ENCODE data around the gene GARS1.
"Not testable (repeated sequence)": the region's sequence is repeated elsewhere in the genome, so short reads cannot be mapped to it uniquely, and the experiment has no call there.

GARS1 gene

GRCh38 chr7:30575910-30576309 is 18.8 kb upstream of the GARS1 start:
- no peak for DNase-seq

DNA sequence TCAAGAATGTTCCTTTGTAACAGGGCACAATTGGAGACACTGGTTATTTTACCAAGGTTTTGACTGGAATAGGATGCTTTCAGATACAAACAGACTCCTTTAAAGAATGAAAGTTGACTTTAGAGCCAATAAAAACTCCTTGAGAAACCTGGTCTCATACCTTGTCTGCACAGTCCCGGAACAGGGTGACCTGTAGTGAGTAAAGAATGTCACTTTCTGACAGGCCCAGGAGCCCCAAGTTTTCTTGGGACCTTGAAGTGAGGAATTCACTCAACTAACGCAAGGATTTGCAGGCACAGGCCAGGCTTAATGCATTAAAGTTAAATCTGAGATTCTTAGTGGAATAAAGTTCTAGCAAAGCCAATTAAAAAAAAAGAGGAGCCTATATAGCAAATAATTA is 11.5 kb upstream of the GARS1 start:
- DNase-seq, result no peak

DNA sequence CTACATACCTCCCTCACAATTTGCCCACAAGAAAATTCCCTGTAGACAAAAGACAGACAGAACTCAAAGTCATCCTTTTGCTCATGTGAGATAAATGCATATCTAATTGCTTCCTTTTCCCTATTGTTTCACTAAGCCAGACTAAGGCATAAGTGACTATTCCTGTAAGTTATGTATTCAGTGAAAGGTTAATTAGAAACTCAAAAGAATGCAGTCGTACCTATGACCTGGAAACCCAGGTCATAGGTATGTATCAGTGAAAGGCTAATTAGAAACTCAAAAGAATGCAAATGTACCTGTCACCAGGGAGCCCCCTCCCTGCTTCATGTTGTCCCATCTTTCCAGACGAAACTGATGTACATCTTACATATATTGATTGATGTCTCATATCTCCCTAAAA is 10.3 kb upstream of the GARS1 start:
- DNase-seq, result no peak

DNA sequence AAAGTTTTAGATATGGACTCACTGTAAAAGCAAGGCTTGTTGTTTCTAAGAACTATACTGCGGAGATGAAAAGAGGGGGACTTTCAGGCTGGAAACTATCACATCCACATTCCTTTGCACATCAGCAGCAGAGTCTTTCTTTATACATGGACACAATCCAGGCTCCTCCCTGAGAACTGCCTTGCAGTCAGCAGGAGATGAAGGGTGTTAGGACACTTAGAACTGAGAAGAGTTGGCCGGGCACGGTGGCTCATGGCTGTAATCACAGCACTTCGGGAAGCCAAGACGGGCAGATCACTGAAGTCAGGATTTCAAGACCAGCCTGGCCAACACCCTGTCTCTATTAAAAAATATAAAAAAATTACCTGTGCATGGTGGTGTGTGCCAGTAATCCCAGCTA is 9.7 kb upstream of the GARS1 start:
- no peak for DNase-seq

- no peak for DNase-seq
Measured at GRCh38 chr7:30585675-30586074, 9.0 kb upstream of the GARS1 start.

- DNase-seq, result not testable (repeated sequence)
Measured at GRCh38 chr7:30587547-30587946, 7.1 kb upstream of the GARS1 start.

DNA sequence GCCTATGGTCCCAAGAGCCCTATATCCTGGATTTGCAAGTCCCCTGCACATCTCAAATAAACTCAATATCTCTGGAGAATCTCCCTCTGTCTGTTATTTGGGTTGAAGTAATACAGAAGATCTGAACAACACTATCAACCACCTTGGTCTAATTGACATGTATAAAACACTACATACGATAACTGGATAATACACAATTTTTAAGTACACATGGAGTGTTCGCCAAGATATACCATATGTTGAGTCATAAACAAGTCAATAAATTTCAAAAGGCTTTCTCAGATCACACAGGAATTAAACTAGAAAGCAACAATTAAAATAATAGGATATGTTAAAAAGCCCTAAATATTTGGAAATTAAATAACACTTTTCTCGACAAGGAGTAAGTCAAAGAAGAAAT is 5.6 kb upstream of the GARS1 start:
- no peak for DNase-seq

GRCh38 chr7:30594048-30594539 is 584 bp upstream of the GARS1 start:
- peak; percentile 40 for DNase-seq

DNA sequence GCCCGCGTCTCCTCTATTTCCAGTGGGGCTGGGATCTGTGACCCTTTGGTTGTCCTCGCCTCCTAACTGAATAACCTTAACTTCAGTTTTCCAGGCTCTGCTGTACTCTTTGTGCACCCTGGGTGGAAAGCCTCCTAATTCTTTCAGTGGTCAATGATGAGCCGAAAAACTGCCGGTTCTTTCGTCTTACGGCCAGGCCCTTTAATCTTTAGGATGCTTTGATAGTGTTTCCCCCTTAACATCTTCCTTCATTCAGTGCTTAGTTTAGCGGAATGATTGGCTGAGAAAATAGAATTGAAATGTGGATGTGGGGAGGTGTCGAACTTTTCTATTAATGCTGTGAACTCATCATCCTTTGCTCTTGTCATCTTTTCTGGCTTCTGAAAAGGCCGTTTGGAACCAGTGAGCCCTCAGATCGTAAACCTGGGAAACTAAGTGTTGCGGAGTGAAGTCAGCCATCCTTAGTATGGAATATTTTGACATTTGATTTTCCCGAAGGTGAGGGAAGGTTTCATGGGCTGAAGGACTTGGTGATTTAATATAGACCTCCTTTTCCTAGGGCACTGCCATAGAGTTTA is 847 bp downstream of the GARS1 start:
- no peak for DNase-seq

GRCh38 chr7:30596014-30596641 is 1.4 kb downstream of the GARS1 start:
- DNase-seq, result no peak

DNA sequence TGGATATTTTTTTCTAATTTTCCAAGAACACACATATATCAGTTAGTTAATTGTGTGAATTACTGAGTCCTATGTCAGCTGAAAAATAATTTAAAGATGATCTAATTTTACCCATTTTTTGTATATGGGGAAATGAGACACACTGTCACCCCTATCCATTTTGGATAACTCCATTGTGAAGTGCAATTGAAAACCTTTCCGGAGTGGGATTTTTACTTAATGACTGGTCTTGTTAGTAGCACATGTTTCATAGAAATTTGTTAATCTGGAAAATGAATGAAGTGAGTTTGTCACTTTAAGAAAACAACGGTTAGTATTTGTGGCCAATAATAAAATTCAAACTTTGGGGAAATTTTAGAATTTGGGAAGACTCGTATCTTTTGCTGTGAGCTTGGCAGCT is 2.0 kb downstream of the GARS1 start:
- DNase-seq, result no peak

DNA sequence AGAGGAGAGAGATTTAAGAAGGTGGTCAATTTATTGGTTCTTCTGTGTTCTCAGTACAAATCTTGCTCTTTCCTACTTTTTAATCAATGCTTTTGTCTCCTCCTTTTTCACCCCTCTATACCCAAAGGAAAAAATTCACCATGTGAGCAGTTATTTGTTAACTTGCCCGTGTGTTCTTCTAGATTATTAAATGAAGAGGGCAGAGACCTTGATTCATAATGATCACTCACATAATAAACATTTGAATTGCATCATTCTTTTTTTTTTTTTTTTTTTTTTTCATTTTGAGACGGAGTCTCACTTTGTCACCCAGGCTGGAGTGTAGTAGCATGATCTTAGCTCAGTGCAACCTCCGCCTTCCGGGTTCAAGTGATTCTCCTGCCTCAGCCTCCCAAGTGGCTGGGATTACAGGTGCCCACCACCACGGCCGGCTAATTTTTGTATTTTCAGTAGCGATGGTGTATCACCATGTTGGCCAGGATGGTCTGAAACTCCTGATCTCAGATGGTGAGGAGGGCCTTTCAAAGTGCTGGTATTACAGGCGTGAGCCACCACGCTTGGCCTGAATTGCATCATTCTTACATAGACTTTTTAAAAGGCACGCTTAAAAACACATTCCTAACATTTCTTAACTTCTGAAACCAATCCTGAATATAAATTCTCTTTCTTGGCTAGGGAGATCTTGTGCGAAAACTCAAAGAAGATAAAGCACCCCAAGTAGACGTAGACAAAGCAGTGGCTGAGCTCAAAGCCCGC is 3.6 kb downstream of the GARS1 start:
- no peak for DNase-seq

GRCh38 chr7:30604901-30605300 is 10.2 kb downstream of the GARS1 start:
- DNase-seq, result no peak

DNA sequence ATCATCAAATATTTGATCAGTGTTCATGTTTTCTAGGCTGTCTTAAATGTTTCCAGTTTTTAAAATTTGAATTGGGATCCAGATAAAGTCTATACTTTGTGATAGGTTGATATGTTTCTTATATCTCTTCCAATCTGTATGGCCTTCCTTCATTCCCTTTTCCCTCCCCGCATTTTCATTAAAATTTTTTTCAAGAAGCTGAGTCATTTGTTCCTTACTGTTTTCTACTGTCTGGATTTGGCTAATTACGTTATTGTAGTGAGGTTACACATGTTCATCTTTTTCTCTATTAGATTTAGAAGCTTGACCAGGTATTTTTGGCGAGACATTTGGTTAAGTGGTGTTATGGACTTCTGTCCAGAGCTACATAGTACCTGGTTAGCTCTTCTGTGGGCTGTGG is 11.2 kb downstream of the GARS1 start:
- DNase-seq, result no peak

GRCh38 chr7:30612658-30613265 is 18.1 kb downstream of the GARS1 start:
- DNase-seq, result no peak

DNA sequence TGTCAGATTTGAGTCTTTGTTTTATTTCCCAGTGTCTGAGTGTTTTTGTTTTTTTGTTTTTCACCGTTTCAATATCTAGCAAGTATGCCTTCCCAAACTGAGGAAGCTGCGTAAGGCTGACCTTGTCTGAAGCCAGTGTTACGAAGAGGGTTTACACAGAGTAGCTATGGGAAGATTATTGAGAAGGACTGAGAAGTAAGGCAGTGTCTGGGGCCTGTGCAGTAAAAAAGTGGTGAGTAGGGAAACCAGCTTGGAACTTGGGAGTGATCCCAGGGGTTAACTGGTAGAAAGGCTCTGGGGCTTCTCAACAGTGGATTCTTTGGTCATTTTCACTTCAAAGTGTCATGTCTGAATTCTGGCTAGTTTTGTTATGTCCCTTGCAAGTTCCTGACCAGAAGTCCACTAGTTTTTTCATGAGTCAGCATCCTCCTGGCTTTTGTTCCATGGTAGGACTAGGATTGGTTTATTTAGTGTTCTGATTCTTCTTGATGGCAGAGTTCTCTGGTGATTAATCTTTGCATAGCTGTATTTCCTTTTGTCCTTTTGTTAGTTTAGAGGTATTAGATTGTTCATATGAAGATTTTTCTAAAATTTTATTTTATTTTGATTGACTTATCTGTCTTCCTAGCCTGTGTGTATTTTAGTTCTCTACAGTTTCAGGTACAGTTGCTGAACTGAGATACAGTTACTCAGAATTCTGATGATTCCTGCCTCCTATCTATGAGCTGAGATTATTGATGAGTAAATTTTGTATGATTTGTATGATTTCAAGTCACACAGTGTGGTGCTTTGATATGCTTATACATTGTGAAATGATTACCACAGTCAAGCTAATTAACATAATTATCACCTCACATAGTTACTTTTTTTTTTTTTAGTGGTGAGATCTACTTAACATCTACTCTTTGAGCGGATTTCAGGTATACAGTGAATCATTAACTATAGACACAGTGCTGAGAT is 19.0 kb downstream of the GARS1 start:
- DNase-seq, result no peak

DNA sequence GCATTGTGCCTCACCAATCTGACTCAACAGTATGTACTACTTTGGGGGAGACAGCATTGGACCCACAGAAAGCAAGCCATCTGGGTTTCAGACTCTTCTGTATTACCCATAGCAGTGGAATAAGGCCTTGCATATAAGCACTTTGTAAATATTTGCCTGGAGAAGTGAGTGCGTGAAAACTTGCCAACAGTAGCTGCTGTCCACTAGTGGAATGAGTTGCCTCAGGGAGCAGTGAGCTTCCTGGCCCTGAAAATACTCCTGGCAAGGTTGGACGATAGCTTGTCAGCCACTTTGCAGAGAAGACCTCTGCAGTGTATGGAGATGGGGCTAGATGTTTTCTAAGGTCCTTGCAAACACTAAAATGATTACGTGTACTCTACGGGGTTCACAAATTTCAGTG is 21.6 kb downstream of the GARS1 start:
- DNase-seq, result no peak

DNA sequence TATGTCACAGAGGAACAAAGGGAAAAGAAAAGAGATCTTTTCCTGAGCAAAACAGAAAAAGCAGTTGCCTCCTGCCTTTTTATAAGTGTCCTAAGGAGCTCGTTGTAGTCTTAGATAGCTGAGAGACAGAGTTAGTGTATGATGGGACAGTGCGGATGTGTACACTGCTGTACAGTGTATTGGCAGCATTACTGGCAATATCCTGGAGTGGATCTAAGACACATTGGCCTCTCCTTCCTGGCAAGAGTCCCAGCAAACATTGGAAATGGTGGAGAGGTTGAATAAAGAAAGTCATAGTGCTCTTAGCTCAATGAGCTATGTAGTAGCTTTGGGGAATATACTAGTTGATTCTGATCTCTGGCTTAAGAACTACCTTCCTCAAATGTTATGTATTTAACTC is 22.7 kb downstream of the GARS1 start:
- no peak for DNase-seq

- no peak for DNase-seq
Measured at GRCh38 chr7:30618080-30618676, 23.5 kb downstream of the GARS1 start.

GRCh38 chr7:30618961-30619360 is 24.3 kb downstream of the GARS1 start:
- DNase-seq, result no peak

DNA sequence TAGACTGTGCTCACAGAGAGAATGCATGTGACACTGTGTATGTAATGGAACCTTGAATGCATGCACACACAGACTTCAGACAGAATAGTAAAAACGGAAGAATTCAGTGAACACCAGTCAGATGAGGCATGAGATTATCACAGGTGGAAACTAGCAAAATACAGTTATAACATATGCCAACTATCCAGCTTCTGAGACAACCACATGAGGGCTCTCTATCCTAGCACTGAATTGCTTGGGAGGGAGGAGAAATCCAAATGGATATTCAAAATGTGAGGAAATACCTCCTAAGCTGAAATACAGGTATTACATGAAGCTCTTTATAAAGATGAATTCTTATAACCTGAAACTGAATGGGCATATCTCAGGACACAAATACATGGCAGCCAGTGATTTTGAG is 30.6 kb downstream of the GARS1 start:
- no peak for DNase-seq

GRCh38 chr7:30627026-30627425 is 32.3 kb downstream of the GARS1 start:
- no peak for DNase-seq
